ENCODE measurements around the gene GNGT2.

The GNGT2 gene

GRCh38 chr17:49229076-49229804 lies 18.9 kb upstream of the GNGT2 start:
- DNase-seq: no peak

GRCh38 chr17:49227436-49228261 lies 17.3 kb upstream of the GNGT2 start:
- DNase-seq: peak; percentile 85

GRCh38 chr17:49226771-49227435 lies 16.5 kb upstream of the GNGT2 start:
- DNase-seq: no peak

- DNase-seq: no peak
These were observed 15.3 kb upstream of the GNGT2 start for GRCh38 chr17:49225554-49226236.

GRCh38 chr17:49224997-49225337 lies 14.6 kb upstream of the GNGT2 start:
- DNase-seq: no peak

GRCh38 chr17:49224198-49224996 lies 14.0 kb upstream of the GNGT2 start:
- no peak for DNase-seq

GRCh38 chr17:49223517-49224197 lies 13.3 kb upstream of the GNGT2 start:
- peak; percentile 73 for DNase-seq

GRCh38 chr17:49223168-49223516 lies 12.8 kb upstream of the GNGT2 start:
- DNase-seq: no peak

GRCh38 chr17:49219987-49220386 lies 9.6 kb upstream of the GNGT2 start:
- DNase-seq: no peak

GRCh38 chr17:49218941-49219913 lies 8.9 kb upstream of the GNGT2 start:
- peak; percentile 66 for DNase-seq

GRCh38 chr17:49217651-49218413 lies 7.5 kb upstream of the GNGT2 start:
- peak; percentile 89 for DNase-seq

- DNase-seq: peak; percentile 73
These were observed 6.7 kb upstream of the GNGT2 start for GRCh38 chr17:49216953-49217650.

- DNase-seq: no peak
These were observed 6.1 kb upstream of the GNGT2 start for GRCh38 chr17:49216482-49216881.

GRCh38 chr17:49214676-49215360 lies 4.4 kb upstream of the GNGT2 start:
- no peak for DNase-seq

GRCh38 chr17:49213847-49214246 lies 3.5 kb upstream of the GNGT2 start:
- DNase-seq: no peak

- DNase-seq: no peak
These were observed 3.0 kb upstream of the GNGT2 start for GRCh38 chr17:49213399-49213798.

GRCh38 chr17:49209061-49209571 lies 1.3 kb downstream of the GNGT2 start:
- DNase-seq: no peak

GRCh38 chr17:49204516-49204915 lies 5.9 kb downstream of the GNGT2 start:
- no peak for DNase-seq

All from hematopoietic multipotent progenitor cell treated with erythropoietin and hydrocortisone succinate and interleukin-3 and kit ligand, for 4 days (in vitro differentiated cells).